Measurements from ENCODE around the gene SLC25A23. TPM values are rescaled to one million over a fixed set of nuclear protein-coding genes. Genes with fewer than 3 reads are reported as not detected.
A peak's percentile ranks its signal among the peaks of the same experiment; 100 is the strongest.

SLC25A23 gene
- total RNA-seq, 2 experiments from 2014 or later, result 11.9 to 12.1 TPM

- CTCF ChIA-PET, result no interaction called here
Measured at GRCh38 chr19:6476155-6476895, 16.7 kb upstream of the SLC25A23 start.

DNA sequence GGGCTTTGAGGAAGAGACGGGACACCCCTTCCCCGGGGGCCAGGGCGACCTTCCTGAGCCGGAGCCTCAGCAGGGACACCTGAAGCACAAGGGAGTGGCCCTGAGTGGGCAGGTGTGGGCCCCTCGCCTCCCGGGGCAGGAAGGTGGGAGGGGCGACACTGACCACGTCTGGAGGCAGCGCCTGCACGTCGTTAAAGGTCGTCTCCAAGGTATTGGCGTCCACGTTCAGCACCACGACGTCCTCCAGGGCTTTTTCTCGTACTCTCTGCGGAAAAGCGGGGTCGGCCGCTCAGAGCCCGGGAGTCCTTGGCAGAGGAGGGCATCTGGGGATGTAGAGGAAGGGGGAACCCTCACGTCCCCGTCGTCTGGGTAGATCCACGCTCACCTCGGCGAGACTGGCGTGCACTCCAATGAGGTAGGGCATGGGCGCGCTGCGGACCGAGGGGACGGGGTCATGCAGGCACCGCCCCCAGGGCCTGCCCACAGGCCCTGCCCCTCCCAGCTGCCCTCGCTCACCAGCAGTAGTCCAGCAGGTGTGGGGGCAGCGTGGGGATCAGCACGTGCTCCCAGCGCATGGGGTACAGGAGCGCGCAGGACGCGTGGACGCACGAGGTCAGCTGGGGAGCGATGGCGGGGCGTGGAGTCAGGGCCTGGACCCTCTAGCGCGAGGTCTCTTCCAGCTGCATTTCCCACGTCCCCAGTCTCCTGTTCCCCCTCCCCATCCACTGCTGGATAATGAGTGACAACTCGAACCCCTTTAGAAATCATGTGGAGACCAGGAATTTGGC lies 15.9 kb upstream of the SLC25A23 start:
- ChIA-PET CTCF (no interaction called here), POLR2A (no interaction called here)
- TF ChIP-seq, protein P1, sequence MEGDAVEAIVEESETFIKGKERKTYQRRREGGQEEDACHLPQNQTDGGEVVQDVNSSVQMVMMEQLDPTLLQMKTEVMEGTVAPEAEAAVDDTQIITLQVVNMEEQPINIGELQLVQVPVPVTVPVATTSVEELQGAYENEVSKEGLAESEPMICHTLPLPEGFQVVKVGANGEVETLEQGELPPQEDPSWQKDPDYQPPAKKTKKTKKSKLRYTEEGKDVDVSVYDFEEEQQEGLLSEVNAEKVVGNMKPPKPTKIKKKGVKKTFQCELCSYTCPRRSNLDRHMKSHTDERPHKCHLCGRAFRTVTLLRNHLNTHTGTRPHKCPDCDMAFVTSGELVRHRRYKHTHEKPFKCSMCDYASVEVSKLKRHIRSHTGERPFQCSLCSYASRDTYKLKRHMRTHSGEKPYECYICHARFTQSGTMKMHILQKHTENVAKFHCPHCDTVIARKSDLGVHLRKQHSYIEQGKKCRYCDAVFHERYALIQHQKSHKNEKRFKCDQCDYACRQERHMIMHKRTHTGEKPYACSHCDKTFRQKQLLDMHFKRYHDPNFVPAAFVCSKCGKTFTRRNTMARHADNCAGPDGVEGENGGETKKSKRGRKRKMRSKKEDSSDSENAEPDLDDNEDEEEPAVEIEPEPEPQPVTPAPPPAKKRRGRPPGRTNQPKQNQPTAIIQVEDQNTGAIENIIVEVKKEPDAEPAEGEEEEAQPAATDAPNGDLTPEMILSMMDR (IDR thresholded peaks at IDR 0.05), result no peak
- no peak for DNase-seq
- no peak overlapping the region for H3K4me3 Mint-ChIP-seq
- ATAC-seq, result no peak
- H3K4me1 Mint-ChIP-seq (ENCODE audit: low read depth), result peaks cover 13% of the 10 kb centered on the region
- peaks cover 32% of the 10 kb centered on the region for H3K36me3 Mint-ChIP-seq (ENCODE audit: low read depth)
- no peak overlapping the region for H3K27ac Mint-ChIP-seq
- H3K27me3 Mint-ChIP-seq, result no peaks in the 10 kb centered on the region
- H3K9me3 Mint-ChIP-seq, result no peaks in the 10 kb centered on the region
- intact Hi-C loops (cut with micrococcal nuclease), result no loop called here

More at GRCh38 chr19:6476155-6476895, 16.7 kb upstream of the SLC25A23 start:
- Mint-ChIP-seq H3K27ac (no peak overlapping the region), H3K4me3 (no peak overlapping the region), H3K9me3 (no peaks in the 10 kb centered on the region), H3K36me3 (ENCODE audit: low read depth) (peaks cover 33% of the 10 kb centered on the region), H3K4me1 (ENCODE audit: low read depth) (peaks cover 18% of the 10 kb centered on the region), H3K27me3 (no peaks in the 10 kb centered on the region)
- DNase-seq (peak; percentile 77), ATAC-seq (peak; percentile 95)
- TF ChIP-seq, protein P1 (IDR thresholded peaks at IDR 0.05), result no peak
- POLR2A ChIA-PET, result interaction anchor here (1.4 kb wide), 1 partner anchor 12 kb away, joined by 3 read pairs; the partner anchor contains the start of gene CRB3
- intact Hi-C loops (cut with micrococcal nuclease), result no loop called here

DNA sequence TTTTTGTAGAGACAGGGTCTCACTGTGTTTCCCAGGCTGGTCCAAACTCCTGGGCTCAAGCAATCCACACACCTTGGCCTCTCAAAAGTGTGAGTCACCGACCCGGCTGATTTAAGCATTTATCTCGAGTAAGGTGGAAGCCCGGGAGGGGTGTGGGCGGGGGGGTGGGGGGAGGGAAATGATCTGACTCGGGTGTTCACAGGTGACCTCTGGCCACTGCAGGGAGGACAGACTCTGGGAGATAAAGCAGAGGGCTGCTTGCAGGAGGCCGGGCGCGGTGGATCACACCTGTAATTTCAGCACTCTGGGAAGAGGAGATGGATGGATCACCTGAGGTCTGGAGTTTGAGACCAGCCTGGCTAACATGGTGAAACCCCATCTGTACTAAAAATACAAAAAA lies 14.1 kb upstream of the SLC25A23 start:
- intact Hi-C loops (cut with micrococcal nuclease), result no loop called here
- CTCF ChIA-PET, result no interaction called here
- peaks cover 31% of the 10 kb centered on the region for H3K36me3 Mint-ChIP-seq (ENCODE audit: low read depth)
- H3K4me3 Mint-ChIP-seq, result no peak overlapping the region
- TF ChIP-seq, protein P1 (IDR thresholded peaks at IDR 0.05), result no peak
- no peak for ATAC-seq
- no peak overlapping the region for H3K27ac Mint-ChIP-seq
- no peaks in the 10 kb centered on the region for H3K27me3 Mint-ChIP-seq
- no peak for DNase-seq
- peaks cover 2% of the 10 kb centered on the region for H3K4me1 Mint-ChIP-seq (ENCODE audit: low read depth)
- no peaks in the 10 kb centered on the region for H3K9me3 Mint-ChIP-seq
- POLR2A ChIA-PET, result no interaction called here

GRCh38 chr19:6472713-6473112 lies 13.1 kb upstream of the SLC25A23 start:
- POLR2A ChIA-PET, result interaction anchor here (0.8 to 1.3 kb wide), 4 partner anchors 9 to 48 kb away, joined by 3 read pairs; partner anchors contain the start of genes DENND1C, KHSRP and SLC25A23
- Mint-ChIP-seq H3K27ac (no peak overlapping the region), H3K4me3 (no peak overlapping the region), H3K36me3 (ENCODE audit: low read depth) (peaks cover 35% of the 10 kb centered on the region), H3K4me1 (ENCODE audit: low read depth) (peaks cover 2% of the 10 kb centered on the region), H3K27me3 (no peaks in the 10 kb centered on the region), H3K9me3 (no peaks in the 10 kb centered on the region)
- intact Hi-C loops (cut with micrococcal nuclease), result no loop called here
- DNase-seq, result no peak
- ATAC-seq, result no peak
- TF ChIP-seq, protein P1 (IDR thresholded peaks at IDR 0.05), result no peak
- CTCF ChIA-PET, result no interaction called here

GRCh38 chr19:6471076-6471475 lies 11.5 kb upstream of the SLC25A23 start:
- no peaks in the 10 kb centered on the region for H3K9me3 Mint-ChIP-seq
- H3K27ac Mint-ChIP-seq, result no peak overlapping the region
- ChIA-PET POLR2A (interaction anchor here (0.6 to 1.6 kb wide), 3 partner anchors 9 to 77 kb away, joined by 4 to 5 read pairs (median 4); no protein-coding TSS in a partner anchor), CTCF (no interaction called here)
- intact Hi-C loops (cut with micrococcal nuclease), result no loop called here
- peaks cover 28% of the 10 kb centered on the region for H3K36me3 Mint-ChIP-seq (ENCODE audit: low read depth)
- ATAC-seq (no peak), DNase-seq (no peak)
- TF ChIP-seq, protein P1 (IDR thresholded peaks at IDR 0.05), result no peak
- H3K4me1 Mint-ChIP-seq (ENCODE audit: low read depth), result peaks cover 2% of the 10 kb centered on the region
- no peaks in the 10 kb centered on the region for H3K27me3 Mint-ChIP-seq
- no peak overlapping the region for H3K4me3 Mint-ChIP-seq
